ENCODE measurements around the gene RAB8B.

GRCh38 chr15:63187589-63188226 is 1.7 kb upstream of the RAB8B start:
- TF ChIP-seq POLR2A (IDR thresholded peaks at IDR 0.05) = no peak
- no peak for TF ChIP-seq CTCF (IDR thresholded peaks at IDR 0.05)

Data from testis (tissue), 2 donors.